SK-N-SH (cell line): Measurements from ENCODE around the gene POLA1. TPM values are rescaled to one million over a fixed set of nuclear protein-coding genes. Genes with fewer than 3 reads are reported as not detected.

Source experiments
- CTCF ChIA-PET: fragments of 300-600, 350-600 bp; formaldehyde crosslinking; extraction: SDS; loops from one replicate; lab custom pipeline; 2021; lab: Yijun Ruan, JAX
- POLR2A ChIA-PET: fragments of 350-600 bp; sonication (Branson Sonifier 250); formaldehyde crosslinking; extraction: SDS; loops from one replicate; lab custom pipeline; 2020; ENCODE audit warnings: antibody characterized with exemption, inconsistent platforms; lab: Yijun Ruan, JAX
- DNase-seq: peaks from one replicate; pipeline ENCODE4 v3.0.0; 2012
- H2AFZ ChIP-seq: fragments of 200-600 bp; sonication (generic); 2 replicates; pipeline ENCODE4 v1.8.1; 2016; ENCODE audit warnings: antibody characterized with exemption, mild to moderate bottlenecking, low read depth
- H3F3A ChIP-seq: fragments of 200-600 bp; sonication (generic); replicated peaks from 2 replicates; pipeline ENCODE3; 2016; ENCODE audit warnings: antibody characterized with exemption, mild to moderate bottlenecking; ENCODE audit not compliant: insufficient read depth
- H3K27ac ChIP-seq, 2 experiments: fragments of 200-500 bp in 1 of 2; fragments of 200-600 bp in 1 of 2; sonication (Bioruptor generic) in 1 of 2; sonication (generic), shearing (Covaris generic) in 1 of 2; 2 replicates each; pipeline versions ENCODE4 v1.5.1 to v1.6.1; 2014 to 2016; ENCODE audit warnings: low read depth in 2 of 2, inconsistent platforms in 1 of 2, low read length in 1 of 2, mild to moderate bottlenecking in 1 of 2, mixed read lengths in 1 of 2
- H3K27me3 ChIP-seq: fragments of 200-600 bp; sonication (generic), shearing (Covaris generic); 2 replicates; pipeline ENCODE4 v1.6.1; 2016; ENCODE audit warnings: mixed run types; ENCODE audit not compliant: insufficient read depth
- H3K36me3 ChIP-seq, 2 experiments: fragments of 200-500 bp in 1 of 2; fragments of 200-600 bp in 1 of 2; sonication (Bioruptor generic) in 1 of 2; sonication (generic) in 1 of 2; replicated peaks in 1 of 2; 2 replicates each; pipeline versions ENCODE3 to v1.5.1; 2014 to 2016; ENCODE audit warnings: low read length in 1 of 2, mild to moderate bottlenecking in 1 of 2; ENCODE audit not compliant: insufficient read depth in 2 of 2, control insufficient read depth in 1 of 2
- H3K4me1 ChIP-seq, 2 experiments: fragments of 200-500 bp in 1 of 2; fragments of 200-600 bp in 1 of 2; sonication (Bioruptor generic) in 1 of 2; sonication (generic), shearing (Covaris generic) in 1 of 2; 2 replicates each; pipeline versions ENCODE4 v1.5.1 to v1.6.1; 2014 to 2016; ENCODE audit warnings: low read depth in 1 of 2, low read length in 1 of 2, mixed run types in 1 of 2; ENCODE audit not compliant: insufficient read depth in 2 of 2, control insufficient read depth in 1 of 2
- H3K4me2 ChIP-seq: fragments of 200-600 bp; sonication (generic), shearing (Covaris generic); 2 replicates; pipeline ENCODE4 v1.6.1; 2017; ENCODE audit warnings: mixed run types
- H3K4me3 ChIP-seq, 2 experiments: fragments of 200-500 bp in 1 of 2; fragments of 200-600 bp in 1 of 2; sonication (Bioruptor generic) in 1 of 2; sonication (generic), shearing (Covaris generic) in 1 of 2; 2 replicates each; pipeline versions ENCODE4 v1.5.1 to v1.8.1; 2014 to 2016; ENCODE audit warnings: low read depth in 2 of 2, inconsistent platforms in 1 of 2, low read length in 1 of 2, mild to moderate bottlenecking in 1 of 2, mixed read lengths in 1 of 2, moderate library complexity in 1 of 2
- H3K79me2 ChIP-seq: fragments of 200-600 bp; sonication (generic); 2 replicates; pipeline ENCODE4 v1.8.1; 2017; ENCODE audit warnings: mild to moderate bottlenecking; ENCODE audit not compliant: insufficient read depth
- H3K9ac ChIP-seq: fragments of 200-600 bp; sonication (generic); 2 replicates; pipeline ENCODE4 v1.6.1; 2017; ENCODE audit warnings: mixed run types
- H3K9me2 ChIP-seq: fragments of 200-600 bp; sonication (generic); 2 replicates; pipeline ENCODE4 v1.6.1; 2017; ENCODE audit warnings: mixed run types
- H3K9me3 ChIP-seq: fragments of 200-600 bp; sonication (generic); 2 replicates; pipeline ENCODE4 v1.6.1; 2017; ENCODE audit warnings: mixed run types, mild to moderate bottlenecking, moderate library complexity
- H4K20me1 ChIP-seq: fragments of 200-600 bp; sonication (generic); 2 replicates; pipeline ENCODE4 v1.6.1; 2017; ENCODE audit warnings: mild to moderate bottlenecking, mixed run types; ENCODE audit not compliant: insufficient read depth
- CHD2 ChIP-seq: fragments of 150-350 bp; IDR thresholded peaks from 2 replicates; pipeline ENCODE4 v1.6.1; 2018; ENCODE audit warnings: low read length; ENCODE audit not compliant: partially characterized antibody
- ELF1 ChIP-seq: IDR thresholded peaks from 2 replicates; pipeline ENCODE4 v1.4.0; 2012
- EP300 ChIP-seq, 2 experiments: IDR thresholded peaks; 2 replicates each; pipeline versions ENCODE4 v1.4.0 to v1.6.1; 2012; ENCODE audit warnings: borderline replicate concordance in 1 of 2, low read depth in 1 of 2, low read length in 1 of 2
- EZH2phosphoT487 ChIP-seq: fragments of 200-600 bp; sonication (generic); IDR thresholded peaks from 2 replicates; pipeline ENCODE4 v1.6.1; 2017; ENCODE audit warnings: low read depth, mixed run types, mild to moderate bottlenecking, antibody characterized with exemption, moderate library complexity, borderline replicate concordance
- FOSL2 ChIP-seq: IDR thresholded peaks from 2 replicates; pipeline ENCODE4 v1.4.0; 2012; ENCODE audit warnings: low read depth, mild to moderate bottlenecking, moderate library complexity, borderline replicate concordance
- FOXJ3 ChIP-seq: sonication (generic); formaldehyde crosslinking; IDR thresholded peaks from 2 replicates; pipeline ENCODE4 v1.5.1; 2020; ENCODE audit warnings: mild to moderate bottlenecking, missing genetic modification reagents
- FOXM1 ChIP-seq: IDR thresholded peaks from 2 replicates; pipeline ENCODE4 v1.4.0; 2012; ENCODE audit warnings: low read depth, mild to moderate bottlenecking
- GATA2 ChIP-seq: sonication (generic); formaldehyde crosslinking; IDR thresholded peaks from 2 replicates; pipeline ENCODE4 v1.5.0; 2020; ENCODE audit warnings: mild to moderate bottlenecking, missing genetic modification reagents
- JUND ChIP-seq: IDR thresholded peaks from 2 replicates; pipeline ENCODE4 v1.4.0; 2012
- MEF2A ChIP-seq: IDR thresholded peaks from 2 replicates; pipeline ENCODE4 v1.4.0; 2012; ENCODE audit warnings: low read depth, borderline replicate concordance
- NFIC ChIP-seq: IDR thresholded peaks from 2 replicates; pipeline ENCODE4 v1.4.0; 2012; ENCODE audit warnings: borderline replicate concordance
- NRF1 ChIP-seq: IDR thresholded peaks from 2 replicates; pipeline ENCODE4 v1.6.1; 2012; ENCODE audit warnings: low read depth, mild to moderate bottlenecking, low read length
- POLR2AphosphoS5 ChIP-seq: IDR thresholded peaks from 2 replicates; pipeline ENCODE4 v1.6.1; 2012; ENCODE audit warnings: low read depth, low read length
- RFX5 ChIP-seq: IDR thresholded peaks from 2 replicates; pipeline ENCODE4 v1.6.1; 2012; ENCODE audit warnings: mild to moderate bottlenecking, improper control_type of control experiment, low read length
- SIN3A ChIP-seq: IDR thresholded peaks from 2 replicates; pipeline ENCODE4 v1.6.1; 2012; ENCODE audit warnings: low read depth, mild to moderate bottlenecking, low read length, moderate library complexity, borderline replicate concordance
- SMC3 ChIP-seq: IDR thresholded peaks from 2 replicates; pipeline ENCODE4 v1.6.1; 2012; ENCODE audit warnings: low read depth, low read length, improper control_type of control experiment
- TCF12 ChIP-seq: IDR thresholded peaks from 2 replicates; pipeline ENCODE4 v1.4.0; 2012
- WGBS: methylation state at CpG from one replicate; pipeline ENCODE4 v1.1.6; 2017; ENCODE audit warnings: low lambda C conversion rate; 5-methylcytosine and 5-hydroxymethylcytosine counted together
- polyA plus RNA-seq, 3 experiments: library from polyadenylated mRNA; depleted of rRNA; stranded (reverse); fragments of >200 nt; gene quantifications; 2 replicates each; pipeline ENCODE4 v1.2.3, GENCODE V29; 2012
- TF ChIP-seq, protein P1 (sequence below): IDR thresholded peaks from 2 replicates; pipeline ENCODE4 v1.6.1; 2012; ENCODE audit warnings: mild to moderate bottlenecking, low read depth, low read length, moderate library complexity
- TF ChIP-seq, protein P2 (sequence below): IDR thresholded peaks from 2 replicates; pipeline ENCODE4 v1.4.0; 2012; ENCODE audit warnings: low read depth
- TF ChIP-seq, protein P3 (sequence below): fragments of 200-600 bp; sonication (generic); IDR thresholded peaks from 2 replicates; pipeline ENCODE4 v1.6.1; 2017; ENCODE audit warnings: antibody characterized with exemption, mild to moderate bottlenecking, moderate library complexity

POLA1 gene
- polyA plus RNA-seq, 1 of the 3 experiments (the other 2 are of a cell fraction) = 2.8 TPM

DNA sequence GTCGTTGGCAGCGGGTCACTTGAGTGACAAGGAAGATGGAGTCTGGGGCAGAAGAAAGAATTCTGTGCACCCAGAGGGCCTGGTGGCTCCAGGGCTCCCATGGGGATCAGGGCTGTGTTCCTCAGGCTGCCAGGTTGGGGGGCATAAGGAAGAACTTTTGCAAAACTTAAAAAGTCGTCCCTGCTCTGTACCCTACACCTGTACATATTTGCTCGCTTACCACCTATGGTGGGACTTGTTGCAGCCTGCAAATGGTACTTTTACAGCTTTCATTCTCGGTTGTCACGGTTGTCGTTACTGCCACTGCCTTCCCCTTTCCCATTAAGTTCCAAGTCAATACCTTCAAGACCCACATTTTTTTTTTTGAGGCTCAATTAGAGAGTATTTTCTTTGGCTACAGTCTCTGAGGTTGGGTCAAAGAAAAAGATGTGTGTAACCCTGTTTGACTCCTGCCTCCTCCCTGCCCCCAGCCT is 312.9 kb downstream of the POLA1 start:
- POLR2A ChIA-PET = no interaction called here
- TF ChIP-seq JUND (no peak), FOXM1 (no peak), TCF12 (no peak), POLR2AphosphoS5 (no peak), RFX5 (no peak), CHD2 (no peak), FOSL2 (no peak), EZH2phosphoT487 (no peak), SMC3 (no peak), SIN3A (no peak)
- TF ChIP-seq, protein P1, sequence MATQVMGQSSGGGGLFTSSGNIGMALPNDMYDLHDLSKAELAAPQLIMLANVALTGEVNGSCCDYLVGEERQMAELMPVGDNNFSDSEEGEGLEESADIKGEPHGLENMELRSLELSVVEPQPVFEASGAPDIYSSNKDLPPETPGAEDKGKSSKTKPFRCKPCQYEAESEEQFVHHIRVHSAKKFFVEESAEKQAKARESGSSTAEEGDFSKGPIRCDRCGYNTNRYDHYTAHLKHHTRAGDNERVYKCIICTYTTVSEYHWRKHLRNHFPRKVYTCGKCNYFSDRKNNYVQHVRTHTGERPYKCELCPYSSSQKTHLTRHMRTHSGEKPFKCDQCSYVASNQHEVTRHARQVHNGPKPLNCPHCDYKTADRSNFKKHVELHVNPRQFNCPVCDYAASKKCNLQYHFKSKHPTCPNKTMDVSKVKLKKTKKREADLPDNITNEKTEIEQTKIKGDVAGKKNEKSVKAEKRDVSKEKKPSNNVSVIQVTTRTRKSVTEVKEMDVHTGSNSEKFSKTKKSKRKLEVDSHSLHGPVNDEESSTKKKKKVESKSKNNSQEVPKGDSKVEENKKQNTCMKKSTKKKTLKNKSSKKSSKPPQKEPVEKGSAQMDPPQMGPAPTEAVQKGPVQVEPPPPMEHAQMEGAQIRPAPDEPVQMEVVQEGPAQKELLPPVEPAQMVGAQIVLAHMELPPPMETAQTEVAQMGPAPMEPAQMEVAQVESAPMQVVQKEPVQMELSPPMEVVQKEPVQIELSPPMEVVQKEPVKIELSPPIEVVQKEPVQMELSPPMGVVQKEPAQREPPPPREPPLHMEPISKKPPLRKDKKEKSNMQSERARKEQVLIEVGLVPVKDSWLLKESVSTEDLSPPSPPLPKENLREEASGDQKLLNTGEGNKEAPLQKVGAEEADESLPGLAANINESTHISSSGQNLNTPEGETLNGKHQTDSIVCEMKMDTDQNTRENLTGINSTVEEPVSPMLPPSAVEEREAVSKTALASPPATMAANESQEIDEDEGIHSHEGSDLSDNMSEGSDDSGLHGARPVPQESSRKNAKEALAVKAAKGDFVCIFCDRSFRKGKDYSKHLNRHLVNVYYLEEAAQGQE = no peak
- no peaks in the 10 kb centered on the region for H3K9me3 ChIP-seq
- no peak for DNase-seq
- H3K4me1 ChIP-seq = peaks cover 0 to 10% of the 10 kb centered on the region in 2 experiments; a peak in 2 of 4 replicates
- H3K79me2 ChIP-seq = no peaks in the 10 kb centered on the region
- H3K36me3 ChIP-seq = no peaks in the 10 kb centered on the region
- no peak overlapping the region for H2AFZ ChIP-seq
- CTCF ChIA-PET = interaction anchor here (0.7 kb wide), 1 partner anchor 13 kb away, joined by 3 read pairs; no protein-coding TSS in a partner anchor
- H3K9ac ChIP-seq = no peak overlapping the region
- H3F3A ChIP-seq = no peaks in the 10 kb centered on the region
- no peak overlapping the region for H3K27ac ChIP-seq
- no peak overlapping the region for H3K4me3 ChIP-seq
- no peaks in the 10 kb centered on the region for H4K20me1 ChIP-seq
- no peak overlapping the region for H3K4me2 ChIP-seq
- H3K9me2 ChIP-seq = no peaks in the 10 kb centered on the region
- WGBS = 40% methylated on average over 7 of the region's 7 CpGs
- H3K27me3 ChIP-seq = peaks cover 12% of the 10 kb centered on the region; the same call in 1 of the 2 replicates

DNA sequence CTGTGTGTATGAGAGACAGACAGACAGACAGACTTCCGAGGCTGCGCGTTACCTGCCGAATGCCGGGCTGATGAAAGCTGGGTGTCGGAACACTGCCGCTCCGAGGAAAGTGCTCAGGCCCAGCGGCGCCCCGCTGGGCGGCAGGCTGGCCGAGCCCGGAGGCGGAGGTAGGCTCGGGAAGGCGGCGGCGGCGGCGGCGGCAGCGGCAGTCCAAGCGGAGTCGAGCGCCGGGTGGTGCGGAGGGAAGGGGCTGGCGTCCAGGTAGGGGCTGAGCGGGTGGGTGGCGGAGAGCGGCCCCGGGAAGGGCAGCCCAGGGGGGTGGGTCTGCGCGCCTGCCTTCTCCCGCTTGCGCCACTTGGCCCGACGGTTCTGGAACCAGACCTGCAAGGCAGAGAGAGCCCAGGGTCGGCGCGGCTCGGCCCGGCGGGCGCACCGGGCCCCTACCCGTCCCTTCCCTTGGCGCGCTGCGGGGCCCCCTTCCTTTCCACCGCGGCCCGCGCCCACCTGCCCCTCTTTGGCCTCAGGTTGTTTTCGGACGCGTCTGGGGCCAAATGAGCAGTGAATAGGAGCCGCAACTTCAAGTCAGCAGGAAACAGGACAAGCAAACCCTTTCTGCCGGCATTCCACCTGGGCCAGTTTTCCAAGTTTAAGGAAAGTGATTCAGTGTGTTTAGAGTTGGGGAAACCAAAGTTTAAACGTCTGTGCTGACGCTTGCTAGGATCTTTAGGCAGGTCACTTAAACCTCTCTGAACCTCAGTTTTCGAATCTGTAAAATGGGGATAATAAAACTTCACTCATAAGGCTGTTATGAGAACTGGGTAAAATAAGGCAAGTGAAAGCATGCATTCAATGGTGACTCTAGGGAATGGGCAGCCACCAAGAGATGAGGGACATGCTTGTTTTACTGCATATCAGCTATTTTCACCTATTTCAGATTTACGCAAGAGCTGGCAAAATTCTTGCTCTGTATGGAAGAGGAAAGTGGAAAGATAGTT is 313.6 kb downstream of the POLA1 start:
- Histone ChIP-seq H2AFZ (no peak overlapping the region), H3K4me1 (peaks cover 0 to 10% of the 10 kb centered on the region in 2 experiments; a peak in 2 of 4 replicates)
- TF ChIP-seq SMC3 = no peak
- TF ChIP-seq NRF1 = no peak
- TF ChIP-seq GATA2 (CRISPR knock-in tag) = no peak
- no peak for TF ChIP-seq POLR2AphosphoS5
- TF ChIP-seq MEF2A = no peak
- TF ChIP-seq EP300 (IDR thresholded peaks at IDR 0.05; ENCODE audit: borderline replicate concordance in 1 of 2, low read depth in 1 of 2, low read length in 1 of 2) = no peak
- TF ChIP-seq NFIC = no peak
- no peak for TF ChIP-seq EZH2phosphoT487
- no peak for TF ChIP-seq ELF1
- TF ChIP-seq, protein P2, sequence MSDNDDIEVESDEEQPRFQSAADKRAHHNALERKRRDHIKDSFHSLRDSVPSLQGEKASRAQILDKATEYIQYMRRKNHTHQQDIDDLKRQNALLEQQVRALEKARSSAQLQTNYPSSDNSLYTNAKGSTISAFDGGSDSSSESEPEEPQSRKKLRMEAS = no peak
- TF ChIP-seq JUND = no peak
- no peak for TF ChIP-seq FOXJ3 (CRISPR knock-in tag)
- TF ChIP-seq, protein P3, sequence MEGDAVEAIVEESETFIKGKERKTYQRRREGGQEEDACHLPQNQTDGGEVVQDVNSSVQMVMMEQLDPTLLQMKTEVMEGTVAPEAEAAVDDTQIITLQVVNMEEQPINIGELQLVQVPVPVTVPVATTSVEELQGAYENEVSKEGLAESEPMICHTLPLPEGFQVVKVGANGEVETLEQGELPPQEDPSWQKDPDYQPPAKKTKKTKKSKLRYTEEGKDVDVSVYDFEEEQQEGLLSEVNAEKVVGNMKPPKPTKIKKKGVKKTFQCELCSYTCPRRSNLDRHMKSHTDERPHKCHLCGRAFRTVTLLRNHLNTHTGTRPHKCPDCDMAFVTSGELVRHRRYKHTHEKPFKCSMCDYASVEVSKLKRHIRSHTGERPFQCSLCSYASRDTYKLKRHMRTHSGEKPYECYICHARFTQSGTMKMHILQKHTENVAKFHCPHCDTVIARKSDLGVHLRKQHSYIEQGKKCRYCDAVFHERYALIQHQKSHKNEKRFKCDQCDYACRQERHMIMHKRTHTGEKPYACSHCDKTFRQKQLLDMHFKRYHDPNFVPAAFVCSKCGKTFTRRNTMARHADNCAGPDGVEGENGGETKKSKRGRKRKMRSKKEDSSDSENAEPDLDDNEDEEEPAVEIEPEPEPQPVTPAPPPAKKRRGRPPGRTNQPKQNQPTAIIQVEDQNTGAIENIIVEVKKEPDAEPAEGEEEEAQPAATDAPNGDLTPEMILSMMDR = no peak
- TF ChIP-seq, all 33 proteins: peak for 0
- 62% methylated on average over 19 of the region's 64 CpGs for WGBS
- Histone ChIP-seq H3K9me2 (no peaks in the 10 kb centered on the region), H3K4me3 (no peak overlapping the region), H3K4me2 (no peak overlapping the region), H4K20me1 (no peaks in the 10 kb centered on the region), H3K9me3 (no peaks in the 10 kb centered on the region), H3F3A (no peaks in the 10 kb centered on the region), H3K27me3 (peaks cover 19% of the 10 kb centered on the region; the same call in 1 of the 2 replicates), H3K9ac (no peak overlapping the region), H3K36me3 (no peaks in the 10 kb centered on the region), H3K79me2 (no peaks in the 10 kb centered on the region), H3K27ac (no peak overlapping the region)
- ChIA-PET POLR2A (no interaction called here), CTCF (interaction anchor here (1.1 kb wide), 1 partner anchor 14 kb away, joined by 4 read pairs; no protein-coding TSS in a partner anchor)
- no peak for DNase-seq
